PC-3 (cell line): ENCODE data around the gene NSUN5. TPM values are rescaled to one million over a fixed set of nuclear protein-coding genes. Genes with fewer than 3 reads are reported as not detected.
"Not testable (repeated sequence)": the region's sequence is repeated elsewhere in the genome, so short reads cannot be mapped to it uniquely, and the experiment has no call there.

ENCODE experiments used
- ATAC-seq: fragments of 200-7000 bp; cut with Tn5 transposase; 2 replicates; pipeline ENCODE4 v1.9.1; 2020; ENCODE audit warnings: mild to moderate bottlenecking, moderate library complexity
- BruUV-seq: library from RNA; stranded (reverse); fragments of 400-500 nt; replicated peaks from 2 replicates; lab custom pipeline; 2021; lab: Mats Ljungman, UMichigan
- CTCF ChIA-PET: fragments of 300-600 bp; sonication (Branson Sonifier 250); formaldehyde crosslinking; loops from one replicate; lab custom pipeline; 2022; ENCODE audit warnings: antibody characterized with exemption; lab: Charles Lee
- POLR2A ChIA-PET: fragments of 300-600 bp; sonication (Branson Sonifier 250); formaldehyde crosslinking; loops from one replicate; lab custom pipeline; 2022; ENCODE audit warnings: antibody characterized with exemption; ENCODE audit not compliant: unreplicated experiment; lab: Charles Lee
- DNase-seq: peaks from one replicate; pipeline ENCODE4 v3.0.0-alpha.2; 2015
- H2AFZ ChIP-seq: fragments of 300-600 bp; sonication (generic); 2 replicates; pipeline ENCODE4 v1.6.0; 2016; ENCODE audit warnings: antibody characterized with exemption, low read length
- H3F3A ChIP-seq: fragments of 300-600 bp; sonication (generic); one replicate; pipeline ENCODE4 v1.6.0; 2017; ENCODE audit warnings: antibody characterized with exemption, low read length, control low read depth, mild to moderate bottlenecking; ENCODE audit not compliant: unreplicated experiment
- H3K27ac ChIP-seq: fragments of 300-600 bp; sonication (generic); 2 replicates; pipeline ENCODE4 v1.5.1; 2016; ENCODE audit warnings: mild to moderate bottlenecking, low read length
- H3K27me3 ChIP-seq: fragments of 300-600 bp; sonication (generic); 2 replicates; pipeline ENCODE4 v1.6.1; 2016; ENCODE audit warnings: low read length, mixed read lengths
- H3K36me3 ChIP-seq: fragments of 300-600 bp; sonication (generic); 2 replicates; pipeline ENCODE4 v1.6.1; 2016; ENCODE audit warnings: low read depth, mixed run types, low read length, mixed read lengths
- H3K4me1 ChIP-seq: fragments of 300-600 bp; sonication (generic); 2 replicates; pipeline ENCODE4 v1.5.1; 2016; ENCODE audit warnings: low read length; ENCODE audit not compliant: insufficient read depth
- H3K4me2 ChIP-seq: fragments of 300-600 bp; sonication (generic); 2 replicates; pipeline ENCODE4 v1.6.0; 2016; ENCODE audit warnings: low read length
- H3K4me3 ChIP-seq: fragments of 300-600 bp; sonication (generic); 2 replicates; pipeline ENCODE4 v1.5.1; 2016; ENCODE audit warnings: mild to moderate bottlenecking, low read length, mixed read lengths
- H3K79me2 ChIP-seq: fragments of 300-600 bp; sonication (generic); 2 replicates; pipeline ENCODE4 v1.6.1; 2017; ENCODE audit warnings: low read length, mixed read lengths
- H3K9ac ChIP-seq: fragments of 300-600 bp; sonication (generic); 2 replicates; pipeline ENCODE4 v1.6.0; 2016; ENCODE audit warnings: mild to moderate bottlenecking, low read length
- H3K9me2 ChIP-seq: fragments of 300-600 bp; sonication (generic); replicated peaks from 2 replicates; pipeline ENCODE4 v1.6.1; 2016; ENCODE audit warnings: mixed run types, low read length, mixed read lengths
- H3K9me3 ChIP-seq: fragments of 300-600 bp; sonication (generic); 2 replicates; pipeline ENCODE4 v1.6.1; 2016; ENCODE audit warnings: low read length, mixed read lengths
- H4K20me1 ChIP-seq: fragments of 300-600 bp; sonication (generic); 2 replicates; pipeline ENCODE4 v1.6.1; 2016; ENCODE audit warnings: low read length, mixed read lengths
- intact Hi-C: fragments of 100-400 bp; cut with micrococcal nuclease; formaldehyde crosslinking; loops from 2 replicates; pipeline ENCODE4 v1.9.0; 2023
- total RNA-seq: library from RNA; depleted of rRNA; stranded (reverse); fragments of >200 nt; gene quantifications from 2 replicates; pipeline ENCODE4 v1.2.3, GENCODE V29; 2014
- TF ChIP-seq, protein P1 (sequence below): fragments of 300-600 bp; sonication (generic); conservative IDR thresholded peaks from 2 replicates; pipeline ENCODE4 v1.5.1; 2017; ENCODE audit warnings: antibody characterized with exemption, low read depth, mild to moderate bottlenecking, low read length

The NSUN5 gene
- total RNA-seq, 1 experiment from 2014 or later, result 36.0 TPM

DNA sequence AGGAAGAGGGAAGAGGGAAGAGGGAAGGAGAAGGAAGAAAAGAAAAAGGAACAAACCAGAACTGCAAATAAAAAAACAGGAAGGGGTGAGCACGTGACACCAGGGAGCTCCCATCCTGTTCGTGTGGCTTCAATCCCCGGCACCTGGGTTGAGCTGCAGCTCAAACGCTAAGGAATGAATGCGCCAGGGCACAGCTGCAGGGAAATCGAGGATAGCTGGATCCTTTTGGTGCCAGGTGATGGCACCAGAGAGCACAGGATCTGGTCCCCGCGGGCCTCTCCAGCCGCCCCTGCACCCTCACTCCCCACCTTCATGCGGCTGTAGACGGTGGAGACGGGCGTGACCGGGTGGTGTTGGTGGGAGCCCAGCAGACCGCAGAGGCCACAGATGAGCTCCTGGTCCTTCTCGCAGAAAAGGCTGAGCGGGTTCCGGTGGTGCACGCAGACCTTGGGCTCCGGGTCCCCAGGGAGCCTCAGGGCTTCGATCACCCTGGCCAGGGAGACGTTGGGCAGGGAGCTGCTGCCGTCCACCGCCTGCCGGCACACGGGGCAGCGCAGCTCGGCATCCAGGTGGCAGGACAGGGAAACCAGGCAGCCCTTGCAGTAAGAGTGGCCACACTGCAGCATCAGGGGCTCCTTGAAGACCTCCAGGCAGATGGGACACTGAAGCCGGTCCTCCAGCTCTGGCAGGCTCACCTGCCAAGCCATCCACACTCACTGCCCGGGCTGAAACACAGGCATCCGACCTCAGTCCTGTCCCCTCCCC is 15.6 kb upstream of the NSUN5 start:
- POLR2A ChIA-PET, result interaction anchor here (0.6 kb wide), 1 partner anchor 233 kb away, joined by 4 read pairs; no protein-coding TSS in a partner anchor
- intact Hi-C loops, result loop anchor here (1.0 kb wide), 1 partner anchor 112 kb away; no protein-coding TSS in a partner anchor
- not testable (repeated sequence) for BruUV-seq

GRCh38 chr7:73323434-73324080 is 14.9 kb upstream of the NSUN5 start:
- H3K27ac ChIP-seq, H3K79me2 ChIP-seq, BruUV-seq, H3K9me2 ChIP-seq, H3K4me1 ChIP-seq, H3K36me3 ChIP-seq, H4K20me1 ChIP-seq, POLR2A ChIA-PET, ATAC-seq, H3K9ac ChIP-seq, H3K4me3 ChIP-seq, DNase-seq, H3K9me3 ChIP-seq, H3K27me3 ChIP-seq, H3F3A ChIP-seq: not testable (repeated sequence)
- H3K4me2 ChIP-seq, result peak overlapping the region; percentile 57; the same call in 1 of the 2 replicates
- intact Hi-C loops, result loop anchor here (1.0 kb wide), 1 partner anchor 113 kb away; no protein-coding TSS in a partner anchor
- peak overlapping the region; percentile 64; the same call in 1 of the 2 replicates for H2AFZ ChIP-seq
- CTCF ChIA-PET, result interaction anchor here (0.5 to 1.0 kb wide), 3 partner anchors 9 to 98 kb away, joined by 3 to 7 read pairs (median 3); no protein-coding TSS in a partner anchor

More for the DNA sequence above, 15.6 kb upstream of the NSUN5 start:
- TF ChIP-seq, protein P1, sequence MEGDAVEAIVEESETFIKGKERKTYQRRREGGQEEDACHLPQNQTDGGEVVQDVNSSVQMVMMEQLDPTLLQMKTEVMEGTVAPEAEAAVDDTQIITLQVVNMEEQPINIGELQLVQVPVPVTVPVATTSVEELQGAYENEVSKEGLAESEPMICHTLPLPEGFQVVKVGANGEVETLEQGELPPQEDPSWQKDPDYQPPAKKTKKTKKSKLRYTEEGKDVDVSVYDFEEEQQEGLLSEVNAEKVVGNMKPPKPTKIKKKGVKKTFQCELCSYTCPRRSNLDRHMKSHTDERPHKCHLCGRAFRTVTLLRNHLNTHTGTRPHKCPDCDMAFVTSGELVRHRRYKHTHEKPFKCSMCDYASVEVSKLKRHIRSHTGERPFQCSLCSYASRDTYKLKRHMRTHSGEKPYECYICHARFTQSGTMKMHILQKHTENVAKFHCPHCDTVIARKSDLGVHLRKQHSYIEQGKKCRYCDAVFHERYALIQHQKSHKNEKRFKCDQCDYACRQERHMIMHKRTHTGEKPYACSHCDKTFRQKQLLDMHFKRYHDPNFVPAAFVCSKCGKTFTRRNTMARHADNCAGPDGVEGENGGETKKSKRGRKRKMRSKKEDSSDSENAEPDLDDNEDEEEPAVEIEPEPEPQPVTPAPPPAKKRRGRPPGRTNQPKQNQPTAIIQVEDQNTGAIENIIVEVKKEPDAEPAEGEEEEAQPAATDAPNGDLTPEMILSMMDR, result peak; percentile 48
- H3F3A ChIP-seq, H3K36me3 ChIP-seq, H3K9ac ChIP-seq, H3K9me2 ChIP-seq, H3K9me3 ChIP-seq, H3K79me2 ChIP-seq, H4K20me1 ChIP-seq, H3K27me3 ChIP-seq, H3K4me1 ChIP-seq, H3K27ac ChIP-seq, H3K4me3 ChIP-seq: not testable (repeated sequence)
- CTCF ChIA-PET, result interaction anchor here (0.5 to 1.0 kb wide), 3 partner anchors 9 to 97 kb away, joined by 3 to 7 read pairs (median 3); no protein-coding TSS in a partner anchor
- Histone ChIP-seq H3K4me2 (peak overlapping the region; percentile 57; the same call in 1 of the 2 replicates), H2AFZ (peak overlapping the region; percentile 64; the same call in 1 of the 2 replicates)
- peak; percentile 80 for ATAC-seq
- peak; percentile 63 for DNase-seq

GRCh38 chr7:73320009-73320408 is 11.4 kb upstream of the NSUN5 start:
- CTCF ChIA-PET, H4K20me1 ChIP-seq, H2AFZ ChIP-seq: not testable (repeated sequence)

DNA sequence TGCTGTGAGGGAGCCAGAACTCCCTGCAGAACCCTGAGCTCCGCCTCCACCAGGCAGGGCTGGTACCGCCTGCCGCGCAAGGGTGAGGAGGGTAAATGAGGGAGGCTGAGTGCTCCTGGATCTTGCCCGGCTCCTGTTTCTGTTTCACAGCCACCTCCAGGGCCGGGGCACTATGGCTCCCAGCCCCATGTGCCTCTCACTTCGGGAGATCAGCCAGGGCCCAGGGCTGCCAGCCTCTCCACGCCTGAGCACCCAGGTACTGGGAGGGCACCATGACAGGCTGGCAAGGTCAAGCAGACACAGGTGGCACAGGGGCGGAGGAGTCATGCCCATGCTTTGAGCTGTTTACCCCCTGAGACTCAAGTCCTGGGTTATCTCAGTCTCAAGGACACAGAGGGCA is 10.9 kb upstream of the NSUN5 start:
- H3F3A ChIP-seq, H3K9me3 ChIP-seq, H3K4me1 ChIP-seq, H3K4me3 ChIP-seq, H3K27ac ChIP-seq, H3K4me2 ChIP-seq, intact Hi-C loops, CTCF ChIA-PET, POLR2A ChIA-PET, ATAC-seq, H3K79me2 ChIP-seq, H3K9me2 ChIP-seq, H3K27me3 ChIP-seq, H3K36me3 ChIP-seq, H3K9ac ChIP-seq, BruUV-seq, DNase-seq, H4K20me1 ChIP-seq, H2AFZ ChIP-seq: not testable (repeated sequence)

More at GRCh38 chr7:73320009-73320408, 11.4 kb upstream of the NSUN5 start:
- DNase-seq, H3K27me3 ChIP-seq, H3K9me2 ChIP-seq, H3K4me3 ChIP-seq, H3K79me2 ChIP-seq, H3K9me3 ChIP-seq, H3K4me2 ChIP-seq, H3K4me1 ChIP-seq, BruUV-seq, H3K36me3 ChIP-seq, H3K27ac ChIP-seq, POLR2A ChIA-PET, intact Hi-C loops, ATAC-seq, H3K9ac ChIP-seq, H3F3A ChIP-seq: not testable (repeated sequence)

DNA sequence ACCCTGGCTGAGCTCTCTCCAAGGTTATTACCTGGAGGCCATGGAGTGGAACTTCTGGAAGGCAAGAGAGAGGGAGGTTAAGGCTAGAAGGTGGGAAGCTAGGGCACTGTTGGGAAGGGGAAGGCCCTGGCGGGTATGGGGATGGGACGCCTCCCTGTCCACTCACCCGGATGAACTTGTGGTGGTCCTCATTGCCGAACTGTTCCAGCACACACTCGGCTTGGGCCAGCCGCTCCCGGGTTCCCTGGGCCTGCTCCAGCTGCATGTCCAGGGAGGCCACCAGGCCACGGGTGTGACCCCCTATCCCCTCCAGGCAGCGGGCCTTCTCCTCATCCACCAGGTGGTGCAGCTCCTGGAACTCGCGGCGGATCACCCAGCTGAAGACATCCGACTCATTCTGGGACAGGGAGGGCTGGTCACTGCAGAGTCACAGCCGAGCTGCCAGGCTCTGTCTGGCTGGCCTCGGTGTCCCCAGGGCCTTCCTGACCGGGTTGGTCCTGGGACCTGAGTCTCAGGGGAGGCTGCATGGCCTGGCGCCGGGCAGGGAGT is 10.1 kb upstream of the NSUN5 start:
- H3K9me3 ChIP-seq, H3K9me2 ChIP-seq, H3K4me2 ChIP-seq, intact Hi-C loops, H3K27me3 ChIP-seq, H2AFZ ChIP-seq, CTCF ChIA-PET, H3K4me3 ChIP-seq, BruUV-seq, H3K79me2 ChIP-seq, H4K20me1 ChIP-seq, H3K9ac ChIP-seq, H3K27ac ChIP-seq, DNase-seq, H3F3A ChIP-seq, H3K36me3 ChIP-seq, H3K4me1 ChIP-seq: not testable (repeated sequence)
- peak; percentile 50; the same call in 1 of the 2 replicates for ATAC-seq
- POLR2A ChIA-PET, result interaction anchor here (0.7 kb wide), 1 partner anchor 10 kb away, joined by 4 read pairs; the partner anchor contains the start of gene NSUN5
